Activated gamma-delta T cell (primary cell): ENCODE results near the gene SGSM1.
"Not testable (repeated sequence)": the region's sequence is repeated elsewhere in the genome, so short reads cannot be mapped to it uniquely, and the experiment has no call there.

ENCODE experiments used
- DNase-seq: peaks from one replicate; lab custom pipeline; 2025; lab: John Stamatoyannopoulos, UW

SGSM1 gene

DNA sequence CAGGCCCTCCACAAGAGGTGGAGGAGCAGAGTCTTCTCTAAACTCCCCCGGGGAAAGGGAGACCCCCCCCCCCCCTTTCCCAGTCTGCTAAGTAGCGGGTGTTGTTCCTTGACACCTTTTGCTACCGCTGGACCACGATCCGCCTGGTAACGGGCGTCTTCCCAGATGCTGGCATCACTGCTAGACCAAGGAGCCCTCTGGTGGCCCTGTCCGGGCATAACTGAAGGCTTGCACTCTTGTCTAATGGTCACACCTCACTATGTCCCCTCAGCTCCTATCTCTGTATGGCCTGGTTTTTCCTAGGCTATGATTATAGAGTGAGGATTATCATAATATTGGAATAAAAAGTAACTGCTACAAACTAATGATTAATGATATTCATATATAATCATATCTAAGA is 31.5 kb downstream of the SGSM1 start:
- not testable (repeated sequence) for DNase-seq

DNA sequence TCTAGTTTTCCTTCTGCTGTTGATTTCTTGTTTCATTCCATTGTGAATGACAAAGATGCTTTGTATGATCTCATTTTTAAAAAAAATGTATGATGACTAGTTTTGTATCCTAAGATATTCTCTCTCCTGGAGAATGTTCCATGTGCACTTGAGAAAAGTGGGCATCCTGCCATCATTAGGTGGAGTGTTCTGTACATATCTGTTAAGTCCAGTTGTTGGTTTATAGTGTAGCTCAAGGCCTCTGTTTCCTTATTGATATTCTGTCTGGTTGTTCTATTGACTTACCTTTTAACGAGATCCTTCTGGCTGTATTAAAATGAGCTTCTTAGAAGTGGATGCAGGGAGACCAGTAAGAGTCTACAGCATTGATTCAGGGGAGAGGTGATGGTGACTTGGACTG is 35.2 kb downstream of the SGSM1 start:
- DNase-seq = no peak

DNA sequence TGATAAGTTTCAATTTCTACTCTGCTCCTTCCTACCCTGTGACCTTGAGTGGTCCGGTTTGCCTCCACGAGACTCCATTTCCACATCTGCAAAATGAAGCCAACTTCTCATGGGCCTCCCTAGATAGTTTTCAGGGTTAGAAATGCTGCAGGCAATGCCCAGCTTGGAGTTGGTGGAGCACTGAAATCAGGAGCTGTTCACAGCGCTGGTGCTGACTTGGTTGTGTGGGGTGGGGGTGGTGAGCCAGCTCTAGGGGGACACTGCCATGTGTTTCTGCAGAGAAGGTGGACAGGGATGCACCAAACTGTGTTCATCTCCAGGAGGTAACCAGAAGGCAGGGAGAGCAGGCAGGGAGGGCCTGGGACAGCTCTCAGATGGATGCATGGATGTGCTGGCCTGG is 37.0 kb downstream of the SGSM1 start:
- no peak for DNase-seq

DNA sequence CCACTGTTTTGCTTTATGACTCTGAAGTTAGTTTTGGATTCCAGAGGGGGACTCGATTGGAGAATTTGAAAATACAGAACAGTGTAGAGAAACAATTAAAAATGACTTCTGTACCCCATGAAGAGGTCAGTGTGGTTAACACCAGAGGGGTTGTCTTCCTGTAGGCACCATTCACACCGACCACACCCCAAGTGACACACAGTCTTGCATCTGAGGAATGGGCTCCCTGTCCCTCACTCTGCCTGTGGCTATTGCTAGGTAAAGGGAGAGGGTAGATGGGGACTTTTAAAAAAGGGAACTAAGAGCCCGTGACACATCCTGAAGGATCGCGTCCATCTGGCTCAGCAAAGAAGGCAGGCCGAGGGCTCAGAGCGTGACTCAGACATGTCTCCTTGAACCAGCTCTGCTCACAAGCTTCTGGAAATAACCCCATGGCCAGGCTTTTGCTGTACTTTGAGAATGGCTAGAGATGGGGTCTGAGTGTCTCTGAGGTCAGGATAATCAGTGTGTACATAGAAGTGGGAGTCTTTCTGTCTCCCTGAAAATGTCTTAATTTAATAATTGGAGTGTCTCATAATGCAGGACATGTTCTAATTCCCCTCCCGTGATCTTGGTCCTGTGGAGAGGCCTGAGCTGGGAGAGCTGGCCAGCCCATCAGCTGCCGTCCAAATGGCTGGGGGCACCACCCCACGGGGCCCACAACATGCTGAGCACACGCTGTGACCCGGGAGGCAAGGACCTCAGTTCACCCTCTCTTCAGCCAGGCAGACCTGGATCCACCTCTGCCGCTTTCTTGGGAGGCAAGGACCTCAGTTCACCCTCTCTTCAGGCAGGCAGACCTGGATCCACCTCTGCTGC is 39.3 kb downstream of the SGSM1 start:
- no peak for DNase-seq

DNA sequence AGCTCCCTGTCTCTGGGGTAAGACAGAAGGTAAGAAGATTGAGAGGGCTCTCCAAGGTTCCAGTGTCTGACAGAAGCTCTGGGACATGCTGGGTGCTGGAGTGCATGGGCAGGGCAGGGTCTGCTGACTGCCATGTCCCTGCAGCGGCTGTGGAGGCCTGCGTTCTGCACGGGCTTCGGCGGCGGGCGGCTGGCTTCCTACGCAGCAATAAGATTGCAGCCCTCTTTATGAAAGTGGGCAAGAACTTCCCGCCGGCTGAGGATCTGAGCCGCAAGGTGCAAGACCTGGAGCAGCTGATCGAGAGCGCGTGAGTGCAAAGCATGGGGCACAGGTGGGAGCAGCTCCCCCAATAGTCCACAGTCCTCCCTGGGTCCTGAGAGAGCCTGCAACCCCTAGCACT is 41.5 kb downstream of the SGSM1 start:
- DNase-seq = no peak

DNA sequence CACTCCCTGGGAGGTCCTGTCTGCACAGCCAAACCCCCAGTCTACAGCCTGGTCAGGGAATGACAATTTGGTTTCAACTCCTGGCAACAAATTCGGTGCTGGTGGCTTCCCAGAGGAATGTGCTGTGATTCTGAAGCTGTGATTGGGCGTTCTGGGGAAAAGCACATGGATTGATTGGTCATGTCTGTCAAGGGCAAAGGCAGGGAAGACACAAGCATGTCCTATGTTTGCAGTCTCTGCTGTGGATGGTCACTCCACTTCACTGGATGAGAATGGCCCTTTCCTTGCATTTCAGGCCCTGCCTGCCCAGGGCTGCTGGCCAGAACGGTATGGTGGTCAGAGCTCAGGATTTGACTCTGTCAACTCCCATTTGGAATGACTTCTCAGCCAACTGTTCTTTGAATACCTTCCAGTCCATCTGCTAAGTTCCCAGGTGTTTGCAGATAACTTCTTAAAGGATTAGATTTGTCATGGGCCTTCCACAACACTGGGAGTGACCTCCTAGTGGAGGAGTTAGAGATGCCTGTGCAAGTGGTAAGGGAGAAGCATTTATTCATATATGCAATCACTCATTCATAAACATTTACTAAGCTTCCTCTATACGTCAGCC is 42.7 kb downstream of the SGSM1 start:
- no peak for DNase-seq

DNA sequence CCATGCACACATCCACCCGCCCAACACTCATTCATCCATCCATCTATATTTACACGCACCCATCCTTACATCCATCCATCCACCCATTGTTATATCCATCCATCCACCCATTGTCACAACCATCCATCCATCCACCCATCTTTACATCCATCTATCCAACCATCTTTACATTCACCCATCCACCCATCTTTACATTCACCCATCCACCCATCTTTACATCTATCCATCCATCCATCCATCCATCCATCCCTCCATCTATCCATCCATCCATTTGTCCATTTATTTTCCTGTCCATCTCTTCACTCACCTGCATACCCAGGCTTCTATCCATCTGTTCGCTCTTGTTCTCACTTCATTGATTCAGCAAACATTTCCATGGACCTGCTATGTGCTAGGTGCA is 49.8 kb downstream of the SGSM1 start:
- no peak for DNase-seq

DNA sequence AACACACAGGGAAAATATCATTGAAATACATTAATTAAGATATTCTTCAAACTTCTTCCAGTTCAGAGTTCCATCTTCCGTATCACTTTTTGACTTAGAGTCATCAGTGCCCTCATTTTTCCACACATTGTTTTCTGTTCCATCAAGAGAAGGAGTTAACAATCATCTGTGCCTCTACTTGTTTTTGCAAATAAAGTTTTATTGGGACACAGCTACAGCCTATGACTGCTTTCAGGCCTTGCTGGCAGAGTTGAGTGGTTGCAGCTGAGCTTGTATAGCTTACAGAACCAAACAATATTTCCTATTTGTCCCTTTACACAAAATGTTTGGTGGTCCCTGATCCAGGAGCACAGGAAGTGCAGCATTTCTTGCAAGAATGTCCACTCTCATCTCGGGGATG is 51.6 kb downstream of the SGSM1 start:
- DNase-seq = no peak

DNA sequence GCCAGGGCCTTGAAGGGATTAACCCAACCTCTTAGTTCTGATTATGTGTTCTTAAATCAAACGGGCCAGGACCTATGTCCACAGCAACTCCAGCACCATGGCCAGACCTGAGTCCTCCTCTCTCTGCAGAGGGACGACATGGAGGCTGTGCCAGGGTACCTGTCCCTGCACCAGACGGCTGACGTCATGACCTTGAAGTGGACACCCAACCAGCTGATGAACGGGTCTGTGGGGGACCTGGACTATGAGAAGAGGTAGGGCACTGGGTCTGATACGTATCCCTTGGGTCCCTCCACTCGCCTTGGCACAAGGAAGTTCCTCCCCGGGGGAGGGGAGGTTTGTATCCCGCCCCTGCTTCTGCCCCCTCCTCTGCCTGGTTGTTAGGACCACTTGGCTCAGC is 53.6 kb downstream of the SGSM1 start:
- no peak for DNase-seq

DNA sequence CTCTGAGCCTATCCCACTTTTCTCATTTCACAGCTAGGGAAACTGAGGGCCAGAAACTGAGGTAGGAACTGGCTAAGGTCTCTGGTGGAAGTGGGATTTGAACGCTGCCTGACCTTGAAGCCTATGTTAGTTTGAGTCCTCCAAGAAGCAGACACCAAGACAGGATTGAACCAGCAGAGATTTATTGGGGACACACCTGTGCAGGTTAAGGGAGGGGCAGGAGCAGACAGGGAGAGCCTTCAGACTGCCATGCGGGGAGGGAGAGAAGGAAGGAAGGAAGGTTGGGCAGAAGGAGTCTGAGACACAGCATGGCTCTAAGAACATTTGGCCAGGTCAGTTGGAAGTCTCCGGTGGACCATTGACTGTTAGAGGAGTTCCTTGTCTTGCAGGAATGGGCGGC is 59.5 kb downstream of the SGSM1 start:
- DNase-seq = no peak

DNA sequence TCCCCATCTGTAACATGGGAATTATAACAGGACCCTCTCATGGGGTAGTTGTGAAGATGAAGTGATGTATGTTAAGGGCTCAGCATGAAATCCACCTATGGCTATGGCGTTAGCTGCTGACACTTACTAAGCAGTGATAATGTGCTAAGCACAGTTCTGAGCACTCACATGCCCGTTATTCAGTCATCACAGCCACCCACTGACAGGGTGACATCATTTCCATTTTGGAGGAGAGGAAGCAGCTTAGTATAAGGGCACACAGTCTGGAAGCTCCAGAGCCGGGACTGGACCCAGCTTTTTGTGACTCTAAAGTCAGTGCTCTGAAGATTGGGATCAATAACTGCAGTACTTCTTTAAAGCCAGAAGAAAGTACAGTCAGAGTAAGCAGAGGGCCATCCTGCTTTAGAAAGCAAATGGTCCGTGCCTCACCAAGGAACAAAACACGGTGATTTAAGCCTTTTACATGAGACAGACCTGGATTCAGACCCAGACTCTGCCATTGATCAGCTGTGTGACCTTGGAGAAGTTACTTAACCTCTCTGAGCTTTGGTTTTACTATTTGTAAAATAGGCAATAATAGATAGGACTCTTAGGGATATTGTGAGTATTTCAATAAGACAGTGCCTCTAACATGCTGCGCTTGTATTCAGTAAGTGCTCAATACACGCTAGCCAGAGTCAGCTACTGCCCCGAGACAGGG is 61.5 kb downstream of the SGSM1 start:
- no peak for DNase-seq

DNA sequence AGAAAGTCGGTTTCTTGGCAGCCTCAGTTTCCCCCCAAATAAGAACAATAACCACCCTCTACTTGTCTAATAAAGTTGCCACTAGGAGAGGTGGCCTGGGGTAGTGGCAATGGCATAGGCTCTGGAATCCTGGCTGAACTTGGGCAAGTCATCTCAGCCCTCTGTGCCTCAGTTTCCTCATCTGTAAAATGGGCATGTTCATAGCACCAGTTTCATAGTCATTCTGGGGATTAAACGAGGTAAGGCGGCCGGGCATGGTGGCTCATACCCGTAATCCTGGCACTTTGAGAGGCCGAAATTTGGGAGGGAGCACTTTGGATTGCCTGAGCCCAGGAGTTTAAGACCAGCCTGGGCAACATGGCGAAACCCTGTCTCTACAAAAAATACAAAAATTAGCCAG is 63.0 kb downstream of the SGSM1 start:
- no peak for DNase-seq

DNA sequence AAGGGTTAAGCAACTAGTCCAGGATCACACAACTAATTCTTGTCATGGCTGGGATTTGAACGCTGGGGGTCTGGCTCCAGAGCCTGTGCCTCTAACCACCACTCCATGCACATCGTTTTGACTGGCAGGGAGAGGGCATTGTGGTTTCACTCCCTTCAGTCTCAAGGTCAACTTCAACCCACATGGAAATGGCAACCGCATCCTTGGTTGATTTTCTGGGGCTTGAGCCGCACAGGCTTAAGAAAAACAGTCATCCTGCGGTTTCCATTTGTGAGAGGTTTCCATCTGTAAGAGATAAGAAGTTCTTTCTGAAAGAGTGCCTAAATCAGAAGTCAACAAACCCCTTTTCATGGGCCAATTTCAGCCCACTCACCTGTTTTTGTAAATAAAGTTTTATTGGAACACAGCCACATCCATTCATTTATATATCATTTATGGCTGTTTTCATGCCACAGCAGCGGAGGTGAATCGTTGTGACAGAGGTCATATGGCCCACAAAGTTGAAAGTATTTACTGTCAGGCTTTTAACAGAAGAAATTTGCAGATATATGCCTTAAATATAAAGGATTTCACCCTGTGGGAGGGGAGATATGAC is 65.7 kb downstream of the SGSM1 start:
- DNase-seq = no peak

DNA sequence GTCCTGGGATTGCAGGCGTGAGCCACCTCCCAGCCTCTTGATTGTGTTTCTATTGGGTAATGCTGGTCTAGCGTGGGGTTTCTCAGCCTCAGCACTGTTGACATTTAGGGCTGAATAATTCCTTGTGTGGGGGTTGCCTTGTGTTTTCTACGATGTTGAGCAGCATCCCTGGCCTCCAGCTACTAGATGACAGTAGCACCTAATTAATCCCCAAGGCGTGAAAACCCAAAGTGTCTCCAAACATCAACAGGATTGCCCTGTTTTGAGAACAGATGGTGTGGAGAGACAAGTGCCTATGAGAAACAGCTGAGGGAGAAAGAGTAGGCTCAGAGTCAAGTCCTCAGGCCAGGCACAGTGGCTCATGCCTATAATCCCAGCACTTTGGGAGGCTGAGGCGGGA is 67.2 kb downstream of the SGSM1 start:
- DNase-seq = no peak

DNA sequence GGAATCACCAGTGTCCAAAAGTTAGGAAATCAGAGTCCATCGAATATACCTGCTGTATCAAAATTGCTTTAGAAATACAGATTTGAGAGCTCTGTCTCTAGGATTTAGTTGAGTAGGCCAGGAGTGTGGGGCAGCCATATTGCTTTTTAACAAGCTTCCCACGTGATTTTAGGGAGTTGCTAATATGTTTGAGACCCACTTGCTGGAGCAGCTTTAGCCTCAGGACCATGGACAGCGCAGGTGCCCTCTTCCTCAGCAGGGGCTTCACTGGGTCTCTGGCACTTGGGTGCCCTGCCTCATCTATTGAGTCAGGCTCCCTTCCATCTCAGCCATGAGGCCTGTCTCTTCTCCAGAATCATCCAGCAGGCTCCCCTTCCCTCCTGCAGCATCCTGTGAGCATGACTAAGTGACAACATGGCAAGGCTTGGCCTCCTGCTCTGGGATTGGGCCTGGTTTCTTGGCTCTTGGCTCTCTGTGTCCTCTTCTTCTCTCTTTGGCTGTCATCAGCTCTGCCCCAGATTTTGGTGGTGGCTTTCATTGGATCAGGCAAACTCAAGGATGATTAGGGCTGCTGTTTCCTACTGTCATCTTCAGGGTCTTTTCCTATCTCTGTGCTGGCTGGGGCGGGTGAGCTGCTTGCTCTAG is 70.0 kb downstream of the SGSM1 start:
- no peak for DNase-seq

DNA sequence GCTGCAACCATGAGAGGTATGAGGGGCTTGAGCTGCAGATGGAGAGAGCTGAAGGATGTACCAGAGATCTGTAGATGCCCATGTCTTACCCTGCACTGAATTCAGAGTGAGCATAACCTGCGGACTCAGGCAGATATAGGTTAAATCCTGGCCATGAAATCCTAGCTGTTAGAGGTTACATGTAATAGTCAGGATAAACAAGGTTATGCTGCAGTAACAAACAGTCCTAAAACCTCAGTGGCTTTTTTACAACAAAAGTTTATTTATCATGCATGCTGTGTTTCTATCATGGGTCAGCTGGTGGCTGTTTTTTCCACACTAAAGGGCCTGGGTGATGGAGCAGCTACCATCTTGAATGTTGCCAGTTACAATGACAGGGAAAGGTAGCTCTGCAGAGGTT is 70.7 kb downstream of the SGSM1 start:
- DNase-seq = no peak

DNA sequence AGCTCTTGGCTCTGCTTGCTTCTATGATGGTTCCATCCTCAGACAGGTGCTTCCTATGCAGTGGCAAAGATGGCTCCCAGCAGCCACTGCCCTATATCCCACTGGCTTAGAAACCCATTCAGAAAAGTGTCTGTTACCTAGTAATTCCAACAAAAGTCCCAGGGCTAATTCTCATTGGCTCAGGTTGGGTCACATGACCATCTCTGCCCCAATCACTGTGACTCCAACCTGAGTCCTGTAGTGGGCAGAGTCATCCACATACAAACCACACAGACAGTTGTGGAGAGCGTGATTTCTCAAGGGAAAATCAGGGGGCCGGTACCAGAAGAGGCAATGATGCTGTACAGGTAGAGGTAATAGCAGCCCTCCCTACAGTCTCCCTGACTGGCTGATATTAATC is 73.0 kb downstream of the SGSM1 start:
- DNase-seq = no peak

DNA sequence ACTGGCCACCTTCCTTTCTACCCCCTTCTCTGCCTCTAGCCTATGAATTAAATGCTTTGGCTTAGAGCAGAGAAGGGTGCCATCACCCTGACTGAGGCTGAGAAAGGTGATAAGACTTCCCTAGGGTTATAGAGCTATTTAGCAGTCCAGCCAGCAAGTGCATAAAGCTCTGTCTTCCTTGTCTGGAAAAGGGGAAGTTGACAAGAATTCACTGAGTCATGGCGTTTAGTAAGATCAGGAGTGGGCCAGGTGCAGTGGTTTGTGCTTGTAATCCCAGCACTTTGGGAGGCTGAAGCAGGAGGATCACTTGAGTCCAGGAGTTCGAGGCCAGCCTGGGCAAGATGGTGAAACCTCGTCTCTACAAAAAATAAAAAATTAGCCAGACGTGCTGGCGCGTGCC is 77.4 kb downstream of the SGSM1 start:
- DNase-seq = no peak

DNA sequence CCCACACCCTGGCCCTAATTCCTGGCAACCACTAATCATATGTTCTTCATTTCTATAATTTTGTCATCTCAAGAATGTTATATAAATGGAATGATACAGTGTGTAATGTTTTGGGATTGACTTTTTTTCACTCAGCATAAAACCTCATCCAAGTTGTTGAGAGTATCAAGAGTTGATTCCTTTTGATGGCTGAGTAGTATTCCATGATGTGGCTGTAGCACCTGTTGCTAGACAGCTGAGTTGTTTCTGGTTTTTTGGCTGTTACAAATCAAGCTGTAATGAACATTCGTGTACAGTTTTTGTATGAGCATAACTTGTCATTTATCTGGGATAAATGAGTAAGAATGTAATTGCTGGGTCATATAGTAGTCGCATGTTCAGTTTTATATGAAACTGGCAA is 81.2 kb downstream of the SGSM1 start:
- no peak for DNase-seq

DNA sequence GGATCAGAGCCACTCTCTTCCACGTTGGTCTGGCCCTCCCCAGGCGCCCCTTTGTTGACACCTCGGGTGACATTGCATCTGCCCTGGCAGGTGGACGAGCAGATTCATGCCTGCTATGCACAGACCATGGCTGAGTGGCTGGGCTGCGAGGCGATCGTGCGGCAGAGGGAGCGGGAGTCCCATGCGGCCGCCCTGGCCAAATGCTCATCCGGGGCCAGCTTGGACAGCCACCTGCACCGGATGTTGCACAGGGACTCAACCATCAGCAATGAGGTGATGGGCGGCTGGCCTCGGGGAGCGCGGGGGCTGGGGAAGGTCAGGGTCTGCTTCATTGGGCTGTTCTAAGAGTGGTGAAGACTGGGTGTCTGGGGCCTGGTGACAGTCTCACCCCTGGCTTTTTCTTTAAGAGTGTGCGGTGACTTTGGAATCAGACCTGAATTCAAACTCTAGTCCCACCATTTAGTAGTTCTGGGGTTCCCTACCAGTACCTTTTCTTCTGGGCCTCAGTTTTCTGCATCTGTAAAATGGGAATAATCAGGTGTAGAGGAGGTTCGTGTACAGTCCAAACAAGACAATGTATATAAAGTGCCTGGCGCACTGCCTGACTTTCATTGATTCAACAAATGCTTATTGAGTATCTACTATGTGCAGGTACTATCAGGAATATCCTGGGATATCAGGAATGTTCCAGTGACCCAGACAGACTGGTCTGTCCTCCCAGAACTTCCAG is 87.5 kb downstream of the SGSM1 start:
- no peak for DNase-seq

DNA sequence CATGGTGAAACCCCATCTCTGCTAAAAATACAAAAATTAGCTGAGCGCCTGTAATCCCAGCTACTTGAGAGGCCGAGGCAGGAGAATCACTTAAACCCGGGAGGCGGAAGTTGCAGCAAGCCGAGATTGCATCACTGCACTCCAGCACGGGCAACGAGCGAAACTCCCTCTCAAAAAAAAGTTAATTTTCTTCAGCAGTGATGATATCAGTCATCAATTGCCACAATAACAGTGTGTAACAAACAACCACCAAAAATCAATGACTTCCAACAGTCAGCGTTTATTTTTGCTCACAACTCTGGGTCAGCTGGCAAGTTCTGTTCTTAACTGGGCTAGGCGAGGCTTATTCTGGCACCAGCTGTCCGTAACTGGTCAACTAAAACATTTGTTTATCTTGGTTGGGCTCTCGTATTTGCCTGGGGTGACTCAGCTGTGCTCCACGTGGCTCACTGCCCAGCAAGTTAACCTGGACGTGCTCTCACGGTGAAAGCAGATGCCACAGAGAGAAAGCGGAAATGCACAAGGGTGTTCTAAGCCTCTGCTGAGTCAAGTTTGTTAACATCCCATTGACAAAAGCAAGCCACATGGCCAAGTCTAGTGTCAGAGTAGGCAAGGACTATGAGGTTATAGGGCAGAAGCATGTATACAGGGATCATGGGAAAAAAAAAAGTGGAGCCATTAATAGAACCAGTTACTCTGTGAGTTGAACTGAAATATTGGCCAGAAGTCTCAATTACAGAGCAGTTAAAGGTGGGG is 88.4 kb downstream of the SGSM1 start:
- DNase-seq = no peak
